Measurements from ENCODE around the gene GALNT17.

DNA sequence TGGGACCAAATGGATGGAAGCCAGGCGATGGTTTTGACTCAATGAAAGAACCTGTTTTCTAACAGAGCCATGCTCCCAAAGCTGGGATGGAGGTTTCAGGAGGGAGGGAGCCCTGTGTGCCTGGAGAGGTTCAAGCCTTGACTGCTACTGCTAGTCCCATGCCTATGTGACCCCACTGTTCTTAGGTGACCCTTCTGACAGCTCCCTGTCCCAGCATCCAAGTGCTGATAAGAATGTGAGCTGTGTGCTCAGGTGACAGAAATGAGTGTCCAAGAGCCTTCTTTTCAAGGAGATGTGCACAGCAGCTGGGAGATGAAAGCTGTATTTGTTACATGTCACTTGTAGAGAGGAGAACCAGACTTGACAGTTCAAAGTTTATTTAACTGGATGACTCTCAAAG, 595.4 kb downstream of the GALNT17 start:
- TF ChIP-seq, protein P1, sequence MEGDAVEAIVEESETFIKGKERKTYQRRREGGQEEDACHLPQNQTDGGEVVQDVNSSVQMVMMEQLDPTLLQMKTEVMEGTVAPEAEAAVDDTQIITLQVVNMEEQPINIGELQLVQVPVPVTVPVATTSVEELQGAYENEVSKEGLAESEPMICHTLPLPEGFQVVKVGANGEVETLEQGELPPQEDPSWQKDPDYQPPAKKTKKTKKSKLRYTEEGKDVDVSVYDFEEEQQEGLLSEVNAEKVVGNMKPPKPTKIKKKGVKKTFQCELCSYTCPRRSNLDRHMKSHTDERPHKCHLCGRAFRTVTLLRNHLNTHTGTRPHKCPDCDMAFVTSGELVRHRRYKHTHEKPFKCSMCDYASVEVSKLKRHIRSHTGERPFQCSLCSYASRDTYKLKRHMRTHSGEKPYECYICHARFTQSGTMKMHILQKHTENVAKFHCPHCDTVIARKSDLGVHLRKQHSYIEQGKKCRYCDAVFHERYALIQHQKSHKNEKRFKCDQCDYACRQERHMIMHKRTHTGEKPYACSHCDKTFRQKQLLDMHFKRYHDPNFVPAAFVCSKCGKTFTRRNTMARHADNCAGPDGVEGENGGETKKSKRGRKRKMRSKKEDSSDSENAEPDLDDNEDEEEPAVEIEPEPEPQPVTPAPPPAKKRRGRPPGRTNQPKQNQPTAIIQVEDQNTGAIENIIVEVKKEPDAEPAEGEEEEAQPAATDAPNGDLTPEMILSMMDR (conservative IDR thresholded peaks at IDR 0.05; ENCODE audit: low read length) = no peak
- no peak for TF ChIP-seq EZH2phosphoT487 (IDR thresholded peaks at IDR 0.05; ENCODE audit: borderline replicate concordance)

All from Loucy (cell line).